Stimulated activated naive CD8-positive, alpha-beta T cell treated with anti-CD3 and anti-CD28 coated beads, Interleukin-15, amount 100 ng/mL, for 72 hours (primary cell): ENCODE results near the gene VGLL4.

Experiments used
- ATAC-seq: fragments of 150-1000 bp; cut with Tn5 transposase; 2 replicates; pipeline ENCODE4 v1.10.0; 2021; ENCODE audit warnings: mild to moderate bottlenecking, moderate library complexity
- DNase-seq, 2 donors: peaks; one replicate each; pipeline ENCODE4 v3.0.0; 2021 to 2022
- H3K27ac Mint-ChIP-seq, 2 donors: one replicate each; pipeline ENCODE4 v1.8.0; 2022; ENCODE audit warnings: mild to moderate bottlenecking in 2 of 2, mixed read lengths in 2 of 2, moderate library complexity in 2 of 2
- H3K27me3 Mint-ChIP-seq: one replicate; pipeline ENCODE4 v1.8.0; 2022; ENCODE audit warnings: mixed read lengths
- H3K4me1 Mint-ChIP-seq: one replicate; pipeline ENCODE4 v1.8.0; 2022; ENCODE audit warnings: mild to moderate bottlenecking, mixed read lengths
- H3K4me3 Mint-ChIP-seq, 2 donors: one replicate each; pipeline ENCODE4 v1.8.0; 2022; ENCODE audit warnings: mild to moderate bottlenecking in 2 of 2, mixed read lengths in 2 of 2, moderate library complexity in 1 of 2
- H3K9me3 Mint-ChIP-seq, 2 donors: one replicate each; pipeline ENCODE4 v1.8.0; 2022; ENCODE audit warnings: mixed read lengths in 2 of 2

The VGLL4 gene

GRCh38 chr3:11593318-11594034 is 50.2 kb downstream of the VGLL4 start:
- Mint-ChIP-seq H3K4me3 (no peak overlapping the region), H3K27me3 (no peaks in the 10 kb centered on the region), H3K27ac (no peak overlapping the region), H3K9me3 (peaks cover 4 to 21% of the 10 kb centered on the region in 2 donors), H3K4me1 (peaks cover 57% of the 10 kb centered on the region)
- ATAC-seq, result no peak
- DNase-seq, result no peak

DNA sequence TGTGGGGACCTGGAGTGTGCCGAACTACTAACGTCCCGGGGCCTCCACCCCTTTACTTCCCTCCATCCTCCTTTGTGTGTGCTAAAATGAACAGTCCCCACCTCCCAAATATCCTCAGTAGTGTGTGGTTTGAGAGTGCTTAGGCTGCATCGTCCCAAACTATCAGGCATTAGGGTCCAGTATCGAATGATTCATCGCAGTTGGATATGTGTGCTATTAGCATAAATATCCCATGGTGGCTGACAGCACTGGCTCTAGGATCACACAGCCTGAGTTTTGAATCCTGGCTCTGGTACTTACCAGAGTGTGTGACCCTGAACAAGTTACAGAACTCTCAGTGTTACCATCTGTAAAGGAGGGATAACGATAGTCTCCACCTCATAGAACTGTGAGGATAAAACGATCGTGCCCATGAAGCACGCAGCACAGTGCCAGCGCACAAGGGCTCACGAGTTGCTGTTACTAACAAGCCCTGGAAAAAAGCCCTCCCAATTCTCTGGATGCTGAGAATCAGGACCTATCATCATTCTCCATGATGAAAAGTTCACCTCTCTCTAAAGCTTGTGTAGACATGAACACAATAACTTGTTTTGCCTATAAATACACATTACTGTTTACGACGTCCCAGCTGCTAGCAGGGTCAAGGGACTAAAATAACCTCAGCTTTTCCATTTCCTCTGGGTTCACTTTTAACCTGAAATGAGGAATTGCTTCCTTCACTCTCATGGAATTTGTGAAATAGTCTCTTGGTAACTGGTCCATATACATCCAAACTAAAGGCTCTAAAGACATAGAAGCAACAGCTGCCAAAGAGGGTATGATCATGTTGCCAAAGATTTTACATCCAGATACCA is 51.0 kb downstream of the VGLL4 start:
- Mint-ChIP-seq H3K9me3 (peaks cover 0 to 13% of the 10 kb centered on the region in 2 donors), H3K4me1 (peaks cover 57% of the 10 kb centered on the region)

GRCh38 chr3:11591391-11592282 is 52.1 kb downstream of the VGLL4 start:
- ATAC-seq (no peak), DNase-seq (no peak)
- Mint-ChIP-seq H3K27me3 (no peaks in the 10 kb centered on the region), H3K4me3 (no peak overlapping the region), H3K9me3 (peaks cover 0 to 7% of the 10 kb centered on the region in 2 donors), H3K4me1 (peaks cover 63% of the 10 kb centered on the region), H3K27ac (no peak overlapping the region)

More for the DNA sequence above, 51.0 kb downstream of the VGLL4 start:
- peak overlapping the region in 1 of 2 donors; percentile 41 for H3K27ac Mint-ChIP-seq
- DNase-seq, result no peak
- no peak for ATAC-seq
- H3K27me3 Mint-ChIP-seq, result no peaks in the 10 kb centered on the region
- no peak overlapping the region for H3K4me3 Mint-ChIP-seq

- H3K27ac Mint-ChIP-seq, result no peak overlapping the region
- H3K4me1 Mint-ChIP-seq, result peaks cover 68% of the 10 kb centered on the region
- H3K9me3 Mint-ChIP-seq, result peaks cover 0 to under 1% of the 10 kb centered on the region in 2 donors
- DNase-seq, result no peak
- H3K27me3 Mint-ChIP-seq, result no peaks in the 10 kb centered on the region
- ATAC-seq, result no peak
- H3K4me3 Mint-ChIP-seq, result no peak overlapping the region
These were observed 52.7 kb downstream of the VGLL4 start for GRCh38 chr3:11591002-11591355.

DNA sequence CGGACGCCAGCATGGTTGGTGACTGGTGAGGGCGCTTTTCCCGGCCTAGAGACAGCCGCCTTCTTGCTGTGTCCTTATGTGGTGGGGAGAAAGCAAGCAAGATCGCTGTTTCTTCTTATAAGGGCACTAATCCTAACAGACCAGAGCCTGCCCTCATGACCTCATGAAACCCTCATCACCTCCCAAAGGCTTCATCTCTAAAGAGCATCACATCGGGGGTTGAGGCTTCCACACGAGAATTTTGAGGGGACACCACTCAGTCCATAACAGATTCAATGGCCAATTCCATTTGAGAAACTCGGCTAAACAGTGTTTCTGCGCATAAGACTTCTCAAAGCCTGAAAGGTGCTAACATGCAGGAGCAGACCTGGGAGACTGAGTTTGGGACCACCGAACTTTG is 54.0 kb downstream of the VGLL4 start:
- H3K27me3 Mint-ChIP-seq, result no peaks in the 10 kb centered on the region
- ATAC-seq (no peak), DNase-seq (no peak)
- H3K27ac Mint-ChIP-seq, result no peak overlapping the region
- H3K9me3 Mint-ChIP-seq, result no peaks in the 10 kb centered on the region
- H3K4me3 Mint-ChIP-seq, result no peak overlapping the region
- peaks cover 75% of the 10 kb centered on the region for H3K4me1 Mint-ChIP-seq

DNA sequence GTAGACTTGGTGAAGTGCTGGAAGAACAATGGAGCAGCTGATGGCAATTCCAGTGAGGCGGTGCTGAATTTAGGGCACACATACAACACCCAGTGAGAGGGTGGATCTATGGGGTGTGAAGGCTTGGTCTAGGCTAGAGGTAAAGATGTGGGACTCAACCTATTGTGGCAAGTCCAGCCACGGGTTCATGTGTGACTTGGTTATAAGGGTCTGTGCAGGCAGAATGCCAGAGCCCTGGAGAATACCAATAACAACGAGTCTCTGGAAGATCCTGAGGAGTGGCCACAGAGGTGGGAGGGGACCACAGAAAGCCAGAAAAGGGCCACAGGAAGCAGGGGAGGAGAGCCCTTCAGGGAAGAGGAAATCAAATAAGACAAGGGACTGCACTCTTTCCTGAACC is 55.0 kb downstream of the VGLL4 start:
- Mint-ChIP-seq H3K4me3 (no peak overlapping the region), H3K27me3 (no peaks in the 10 kb centered on the region), H3K9me3 (no peaks in the 10 kb centered on the region), H3K27ac (peak overlapping the region; percentile 84 to 92), H3K4me1 (peaks cover 80% of the 10 kb centered on the region)
- DNase-seq (no peak), ATAC-seq (no peak)

DNA sequence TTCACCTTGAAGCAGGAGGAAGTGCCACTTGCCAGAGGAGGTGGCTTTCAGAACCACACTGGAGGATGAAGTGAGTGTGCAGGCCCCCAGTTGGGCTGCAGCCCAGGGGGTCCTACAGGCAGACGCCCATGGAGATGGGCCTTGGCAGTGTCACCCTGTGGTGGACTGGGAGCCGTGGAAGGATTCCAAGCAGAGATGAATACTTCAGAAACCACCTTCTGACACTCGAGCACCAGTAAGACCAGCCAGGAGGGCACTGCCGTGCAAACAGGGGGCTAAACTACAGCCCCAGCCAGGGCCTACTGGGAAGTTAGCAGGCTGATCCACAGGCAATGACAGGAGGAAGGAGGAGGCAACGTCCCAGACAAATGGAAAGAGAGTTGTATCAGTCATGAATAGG is 55.4 kb downstream of the VGLL4 start:
- Mint-ChIP-seq H3K27me3 (no peaks in the 10 kb centered on the region), H3K4me1 (peaks cover 80% of the 10 kb centered on the region), H3K9me3 (no peaks in the 10 kb centered on the region), H3K4me3 (no peak overlapping the region), H3K27ac (peak overlapping the region in 1 of 2 donors; percentile 92)
- DNase-seq (no peak), ATAC-seq (no peak)

- Mint-ChIP-seq H3K27ac (peak overlapping the region in 1 of 2 donors; percentile 55), H3K27me3 (no peaks in the 10 kb centered on the region), H3K4me1 (peaks cover 80% of the 10 kb centered on the region), H3K9me3 (no peaks in the 10 kb centered on the region), H3K4me3 (no peak overlapping the region)
- DNase-seq (no peak), ATAC-seq (no peak)
These were observed 55.9 kb downstream of the VGLL4 start for GRCh38 chr3:11587766-11588165.

GRCh38 chr3:11584570-11584969 is 59.1 kb downstream of the VGLL4 start:
- no peak overlapping the region for H3K27ac Mint-ChIP-seq
- H3K27me3 Mint-ChIP-seq, result no peaks in the 10 kb centered on the region
- ATAC-seq, result no peak
- peaks cover 87% of the 10 kb centered on the region for H3K4me1 Mint-ChIP-seq
- no peak for DNase-seq
- no peak overlapping the region for H3K4me3 Mint-ChIP-seq
- H3K9me3 Mint-ChIP-seq, result no peaks in the 10 kb centered on the region

DNA sequence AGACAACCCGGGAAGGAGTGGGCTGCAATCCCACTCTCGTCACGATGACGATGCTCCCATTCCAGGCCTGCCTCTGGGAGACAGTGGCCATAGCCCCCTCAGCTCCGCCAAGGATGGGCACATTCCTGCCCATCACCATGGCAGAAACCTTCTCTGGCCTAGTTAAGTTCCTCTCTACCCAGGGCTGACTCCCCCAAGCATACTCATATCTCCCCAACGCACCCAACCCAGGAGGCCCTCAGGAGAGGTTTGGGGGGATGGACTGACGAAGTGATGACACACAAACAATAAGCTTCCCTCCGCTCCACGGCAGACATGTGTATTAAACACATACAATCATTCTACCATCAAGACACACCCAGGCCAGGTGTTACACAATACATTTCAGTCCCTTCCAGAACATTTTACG is 60.1 kb downstream of the VGLL4 start:
- no peaks in the 10 kb centered on the region for H3K9me3 Mint-ChIP-seq
- ATAC-seq (no peak), DNase-seq (no peak)
- H3K27me3 Mint-ChIP-seq, result no peaks in the 10 kb centered on the region
- peaks cover 82% of the 10 kb centered on the region for H3K4me1 Mint-ChIP-seq
- no peak overlapping the region for H3K4me3 Mint-ChIP-seq
- H3K27ac Mint-ChIP-seq, result no peak overlapping the region

- DNase-seq (no peak), ATAC-seq (no peak)
- Mint-ChIP-seq H3K4me3 (no peak overlapping the region), H3K4me1 (peaks cover 78% of the 10 kb centered on the region), H3K27me3 (no peaks in the 10 kb centered on the region), H3K27ac (no peak overlapping the region), H3K9me3 (no peaks in the 10 kb centered on the region)
These were observed 60.5 kb downstream of the VGLL4 start for GRCh38 chr3:11583235-11583634.

- no peaks in the 10 kb centered on the region for H3K9me3 Mint-ChIP-seq
- peak; percentile 64 for ATAC-seq
These were observed 61.3 kb downstream of the VGLL4 start for GRCh38 chr3:11582191-11582968.

GRCh38 chr3:11581237-11582190 is 62.2 kb downstream of the VGLL4 start:
- H3K27ac Mint-ChIP-seq, result peak overlapping the region in 1 of 2 donors; percentile 55
- H3K27me3 Mint-ChIP-seq, result no peaks in the 10 kb centered on the region
- ATAC-seq (no peak), DNase-seq (no peak)
- no peaks in the 10 kb centered on the region for H3K9me3 Mint-ChIP-seq
- peaks cover 64% of the 10 kb centered on the region for H3K4me1 Mint-ChIP-seq
- H3K4me3 Mint-ChIP-seq, result peak overlapping the region; percentile 74 to 82

More at GRCh38 chr3:11582191-11582968, 61.3 kb downstream of the VGLL4 start:
- Mint-ChIP-seq H3K27ac (peak overlapping the region; percentile 50 to 56), H3K4me1 (peaks cover 69% of the 10 kb centered on the region), H3K27me3 (no peaks in the 10 kb centered on the region), H3K4me3 (peak overlapping the region; percentile 74 to 82)
- no peak for DNase-seq

DNA sequence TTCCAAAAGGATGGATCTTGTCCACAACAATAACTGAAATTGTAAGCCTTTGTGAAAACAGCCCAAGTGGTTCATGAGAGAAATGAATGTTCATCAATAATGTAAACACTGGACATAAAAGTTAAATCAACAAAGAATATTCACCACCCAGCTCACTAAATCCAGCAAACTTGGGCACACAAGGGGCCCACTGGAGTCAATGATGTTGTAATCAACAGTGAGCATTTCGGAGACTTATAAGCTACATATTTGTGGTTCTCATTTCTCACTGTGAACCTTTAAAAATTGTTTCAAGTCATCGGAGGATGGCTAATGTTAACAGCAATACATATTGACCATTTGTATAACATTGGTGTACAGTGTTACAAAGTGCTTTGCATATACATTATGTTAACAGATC is 63.1 kb downstream of the VGLL4 start:
- Mint-ChIP-seq H3K4me3 (no peak overlapping the region), H3K27me3 (no peaks in the 10 kb centered on the region), H3K9me3 (no peaks in the 10 kb centered on the region), H3K4me1 (peaks cover 57% of the 10 kb centered on the region), H3K27ac (no peak overlapping the region)
- no peak for ATAC-seq
- DNase-seq, result no peak
